HepG2 (cell line): ENCODE measurements around the gene ZFHX3. TPM values are rescaled to one million over a fixed set of nuclear protein-coding genes. Genes with fewer than 3 reads are reported as not detected.
"Not testable (repeated sequence)": the region's sequence is repeated elsewhere in the genome, so short reads cannot be mapped to it uniquely, and the experiment has no call there.

Experiments used
- ATAC-seq: fragments of 200-7000 bp; cut with Tn5 transposase; 3 replicates; pipeline ENCODE4 v1.9.1; 2020; ENCODE audit warnings: mild to moderate bottlenecking, moderate library complexity
- BruUV-seq: library from RNA; stranded (reverse); fragments of 400-500 nt; replicated peaks from 2 replicates; lab custom pipeline; 2021; lab: Mats Ljungman, UMichigan
- CTCF ChIA-PET: fragments of 300-600 bp; formaldehyde crosslinking; extraction: SDS; loops from one replicate; lab custom pipeline; 2021; ENCODE audit warnings: low total read pairs, inconsistent platforms, low intra/inter-chr PET ratio; lab: Yijun Ruan, JAX
- POLR2A ChIA-PET: fragments of 350-600 bp; sonication (Branson Sonifier 250); formaldehyde crosslinking; loops from one replicate; lab custom pipeline; 2020; ENCODE audit warnings: antibody characterized with exemption, inconsistent platforms; lab: Yijun Ruan, JAX
- DNase-seq: peaks from one replicate; pipeline ENCODE4 v3.0.0-alpha.2; 2015; ENCODE audit warnings: low spot score
- FAIRE-seq: peaks from 3 replicates; lab custom pipeline; 2011; peaks lifted over from hg19 to GRCh38; lab: Jason Lieb, UNC
- H2AFZ ChIP-seq: one replicate; pipeline ENCODE4 v1.6.1; 2011; ENCODE audit warnings: low read length, inconsistent platforms
- H3K27ac ChIP-seq: fragments of 300-600 bp; 3 replicates; pipeline ENCODE4 v1.8.0; 2011; ENCODE audit warnings: mixed run types, mild to moderate bottlenecking, mixed read lengths, low read length, inconsistent platforms; ENCODE audit not compliant: insufficient read depth; ENCODE audit errors: extremely low read length
- H3K27me3 ChIP-seq, 2 experiments: fragments of 200-600 bp in 1 of 2; 2 replicates in 1 of 2; 3 replicates in 1 of 2; pipeline versions ENCODE4 v1.6.0 to v1.8.0; 2011; ENCODE audit warnings: low read length in 2 of 2, mild to moderate bottlenecking in 2 of 2, moderate library complexity in 2 of 2, inconsistent platforms in 1 of 2; ENCODE audit not compliant: insufficient read depth in 2 of 2, control insufficient read depth in 1 of 2
- H3K36me3 ChIP-seq, 2 experiments: fragments of 200-600 bp in 1 of 2; replicated peaks in 1 of 2; 2 replicates in 1 of 2; 3 replicates in 1 of 2; pipeline versions ENCODE4 v1.5.1 to v1.8.0; 2011; ENCODE audit warnings: low read length in 2 of 2, inconsistent platforms in 1 of 2; ENCODE audit not compliant: insufficient read depth in 2 of 2, control insufficient read depth in 1 of 2
- H3K4me1 ChIP-seq: 2 replicates; pipeline ENCODE4 v1.5.1; 2012; ENCODE audit warnings: low read length, inconsistent platforms; ENCODE audit not compliant: insufficient read depth
- H3K4me2 ChIP-seq: 2 replicates; pipeline ENCODE4 v1.6.0; 2011; ENCODE audit warnings: low read depth, low read length, inconsistent platforms
- H3K4me3 ChIP-seq, 3 experiments: fragments of 200-600 bp in 1 of 3; sonication (generic), shearing (Covaris generic) in 1 of 3; replicated peaks in 1 of 3; 2 replicates each; pipeline ENCODE4 v1.5.1; 2011 to 2016; ENCODE audit warnings: low read length in 3 of 3, inconsistent platforms in 2 of 3, low read depth in 2 of 3, mild to moderate bottlenecking in 2 of 3, control low read depth in 1 of 3, mixed read lengths in 1 of 3; ENCODE audit not compliant: insufficient read depth in 1 of 3
- H3K79me2 ChIP-seq: one replicate; pipeline ENCODE4 v1.6.1; 2011; ENCODE audit warnings: low read length, inconsistent platforms; ENCODE audit not compliant: insufficient read depth
- H3K9ac ChIP-seq: 2 replicates; pipeline ENCODE4 v1.6.0; 2011; ENCODE audit warnings: mild to moderate bottlenecking, low read depth, low read length, inconsistent platforms; ENCODE audit not compliant: insufficient read depth
- H3K9me3 ChIP-seq: 2 replicates; pipeline ENCODE4 v1.5.1; 2012; ENCODE audit warnings: mild to moderate bottlenecking, low read length
- H4K20me1 ChIP-seq: 2 replicates; pipeline ENCODE4 v1.6.0; 2011; ENCODE audit warnings: inconsistent platforms, mild to moderate bottlenecking, low read length, moderate library complexity; ENCODE audit not compliant: insufficient read depth
- ATF4 ChIP-seq, 2 experiments: fragments of 450-650 bp in 1 of 2; sonication (generic) in 1 of 2; formaldehyde crosslinking; IDR thresholded peaks; 2 replicates each; pipeline versions ENCODE4 v1.5.0 to v1.8.0; 2020 to 2022; ENCODE audit warnings: mild to moderate bottlenecking in 1 of 2, missing genetic modification reagents in 1 of 2
- CEBPB ChIP-seq: IDR thresholded peaks from 2 replicates; pipeline ENCODE4 v1.6.1; 2011; ENCODE audit warnings: low read depth, low read length, improper control_type of control experiment, borderline replicate concordance
- CEBPG ChIP-seq: IDR thresholded peaks from 2 replicates; pipeline ENCODE4 v1.6.1; 2016
- FOSL2 ChIP-seq: sonication (generic); formaldehyde crosslinking; IDR thresholded peaks from 2 replicates; pipeline ENCODE4 v1.4.0; 2020; ENCODE audit warnings: missing genetic modification reagents
- GATAD2A ChIP-seq: IDR thresholded peaks from 2 replicates; pipeline ENCODE4 v1.6.1; 2016
- HMG20A ChIP-seq: IDR thresholded peaks from 2 replicates; pipeline ENCODE4 v1.6.1; 2016; ENCODE audit warnings: borderline replicate concordance
- MYC ChIP-seq: sonication (generic); formaldehyde crosslinking; IDR thresholded peaks from 2 replicates; pipeline ENCODE4 v1.9.0; 2021; ENCODE audit warnings: missing genetic modification reagents, borderline replicate concordance
- SOX5 ChIP-seq: IDR thresholded peaks from 2 replicates; pipeline ENCODE4 v1.6.1; 2016; ENCODE audit warnings: borderline replicate concordance
- ZBTB21 ChIP-seq: sonication (generic); formaldehyde crosslinking; IDR thresholded peaks from 2 replicates; pipeline ENCODE4 v1.4.0; 2020; ENCODE audit warnings: missing genetic modification reagents
- WGBS: methylation state at CpG from one replicate; pipeline ENCODE4 v1.1.6; 2017; ENCODE audit warnings: low lambda C conversion rate; 5-methylcytosine and 5-hydroxymethylcytosine counted together
- in situ Hi-C: cut with HindIII; loops from 2 replicates; pipeline ENCODE4 v1.10.0; 2017; ENCODE audit warnings: low pct_unique_long_range_greater_than_20kb; ENCODE audit not compliant: extremely low pct_ligation_motif_present
- intact Hi-C: fragments of 100-400 bp; cut with micrococcal nuclease; formaldehyde crosslinking; loops from one replicate; pipeline ENCODE4 v1.10.0; 2022; ENCODE audit not compliant: unreplicated experiment
- polyA plus RNA-seq, 8 experiments: library from polyadenylated mRNA; depleted of rRNA in 3 of 8; stranded (reverse) in 7 of 8; unstranded in 1 of 8; fragments of >200 nt; fragmentation: Illumina TruSeq in 4 of 8; extraction: Trizol in 4 of 8; gene quantifications; 2 replicates each; pipeline versions ENCODE4 v1.2.1 to v1.2.3, GENCODE V29; 2011 to 2016; ENCODE audit warnings: low read depth in 4 of 8, missing spikeins in 1 of 8, mixed read lengths in 1 of 8; ENCODE audit not compliant: insufficient read depth in 1 of 8
- total RNA-seq, 5 experiments: library from RNA; depleted of rRNA; stranded (reverse); fragments of >200 nt; fragmentation: Illumina TruSeq; extraction: Trizol; gene quantifications; 2 replicates each; pipeline ENCODE4 v1.2.3, GENCODE V29; 2016; ENCODE audit warnings: low read depth in 1 of 5

The ZFHX3 gene
- total and polyA plus RNA-seq, 2 of the 13 experiments (the other 11 are each of a cell fraction or from before 2014, with no cell fraction given): 5.0 to 6.0 TPM

GRCh38 chr16:73083271-73083670 is 35.3 kb upstream of the ZFHX3 start (continued):
- TF ChIP-seq MYC (CRISPR knock-in tag): no peak

GRCh38 chr16:73082634-73083051 is 34.7 kb upstream of the ZFHX3 start:
- ATAC-seq, H3K27me3 ChIP-seq: not testable (repeated sequence)
- TF ChIP-seq ATF4 (CRISPR knock-in tag; IDR thresholded peaks at IDR 0.05) (peak in 1 of 2 experiments; percentile 90; a peak in 2 of 4 replicates), HMG20A (CRISPR knock-in tag) (peak; percentile 9; the same call in 1 of the 2 replicates), CEBPG (CRISPR knock-in tag) (peak; percentile 32; the same call in 1 of the 2 replicates), CEBPB (peak; percentile 62; the same call in 1 of the 2 replicates), FOSL2 (CRISPR knock-in tag) (peak; percentile 35; the same call in 1 of the 2 replicates), SOX5 (CRISPR knock-in tag) (peak; percentile 24; the same call in 1 of the 2 replicates), ZBTB21 (CRISPR knock-in tag) (0 out of 2 replicates have a peak, but pooled peaks have one; percentile 46), GATAD2A (CRISPR knock-in tag) (peak; percentile 53)
- TF ChIP-seq, all 625 proteins: peak for 8; not testable (repeated sequence) for 617
- H3K4me1 ChIP-seq, H3K79me2 ChIP-seq, in situ Hi-C loops, intact Hi-C loops, FAIRE-seq, H3K9me3 ChIP-seq, H2AFZ ChIP-seq, H4K20me1 ChIP-seq, H3K9ac ChIP-seq, CTCF ChIA-PET, H3K27ac ChIP-seq, BruUV-seq, H3K4me2 ChIP-seq, H3K36me3 ChIP-seq, H3K4me3 ChIP-seq: not testable (repeated sequence)
- peak; percentile 37 for DNase-seq
- POLR2A ChIA-PET: interaction anchor here (1.5 kb wide), 1 partner anchor 13 kb away, joined by 4 read pairs; no protein-coding TSS in a partner anchor
- 4% methylated on average over 4 of the region's 4 CpGs for WGBS
